GM23338 (cell line): Measurements from ENCODE around the gene TBC1D12. TPM values are rescaled to one million over a fixed set of nuclear protein-coding genes. Genes with fewer than 3 reads are reported as not detected.

Source experiments
- ATAC-seq: fragments of 200-7000 bp; cut with Tn5 transposase; 3 replicates; pipeline ENCODE4 v1.9.1; 2020
- DNase-seq: peaks from one replicate; pipeline ENCODE4 v3.0.0-alpha.2; 2015; ENCODE audit warnings: low spot score
- H2AFZ ChIP-seq: fragments of 200-600 bp; sonication (generic); 2 replicates; pipeline ENCODE4 v1.8.0; 2016; ENCODE audit warnings: antibody characterized with exemption, mild to moderate bottlenecking, moderate library complexity
- H3F3A ChIP-seq: fragments of 200-600 bp; sonication (generic); replicated peaks from 2 replicates; pipeline ENCODE4 v1.8.0; 2017; ENCODE audit warnings: antibody characterized with exemption, mixed run types, low read depth
- H3K27ac ChIP-seq: fragments of 200-600 bp; sonication (generic); 2 replicates; pipeline ENCODE4 v1.6.1; 2016; ENCODE audit warnings: low read depth
- H3K27me3 ChIP-seq: fragments of 200-600 bp; sonication (generic); 2 replicates; pipeline ENCODE4 v1.8.0; 2016; ENCODE audit warnings: mild to moderate bottlenecking, mixed run types, moderate library complexity; ENCODE audit not compliant: insufficient read depth
- H3K36me3 ChIP-seq: fragments of 200-600 bp; sonication (generic); 2 replicates; pipeline ENCODE4 v1.8.0; 2016; ENCODE audit warnings: mild to moderate bottlenecking; ENCODE audit not compliant: insufficient read depth
- H3K4me1 ChIP-seq: fragments of 200-600 bp; sonication (generic); 2 replicates; pipeline ENCODE4 v1.8.0; 2016; ENCODE audit warnings: mild to moderate bottlenecking, moderate library complexity; ENCODE audit not compliant: insufficient read depth
- H3K4me2 ChIP-seq: fragments of 200-600 bp; sonication (generic); 2 replicates; pipeline ENCODE4 v1.7.1; 2017; ENCODE audit warnings: mixed run types
- H3K4me3 ChIP-seq: fragments of 200-600 bp; sonication (generic); 2 replicates; pipeline ENCODE4 v1.6.1; 2016; ENCODE audit warnings: mixed run types
- H3K79me2 ChIP-seq: fragments of 200-600 bp; sonication (generic); replicated peaks from 2 replicates; pipeline ENCODE4 v1.8.0; 2017; ENCODE audit warnings: mild to moderate bottlenecking; ENCODE audit not compliant: insufficient read depth
- H3K9me2 ChIP-seq: fragments of 200-600 bp; sonication (generic); 2 replicates; pipeline ENCODE4 v1.8.0; 2017; ENCODE audit not compliant: insufficient read depth
- H4K20me1 ChIP-seq: fragments of 200-600 bp; sonication (generic); replicated peaks from 2 replicates; pipeline ENCODE4 v1.8.0; 2017; ENCODE audit warnings: mild to moderate bottlenecking; ENCODE audit not compliant: insufficient read depth
- H3K27ac Mint-ChIP-seq: 2 replicates; pipeline ENCODE4 v1.8.0; 2020; ENCODE audit warnings: inconsistent platforms, mild to moderate bottlenecking, moderate library complexity, mixed read lengths
- H3K27me3 Mint-ChIP-seq: 3 replicates; pipeline ENCODE4 v1.8.0; 2022; ENCODE audit warnings: low read depth, mild to moderate bottlenecking, moderate library complexity, mixed read lengths, inconsistent platforms; ENCODE audit not compliant: insufficient read depth, poor library complexity
- H3K36me3 Mint-ChIP-seq: 3 replicates; pipeline ENCODE4 v1.8.0; 2021; ENCODE audit warnings: low read depth, mild to moderate bottlenecking, inconsistent platforms, moderate library complexity, mixed read lengths
- H3K4me1 Mint-ChIP-seq: 3 replicates; pipeline ENCODE4 v1.8.0; 2020; ENCODE audit warnings: mild to moderate bottlenecking, inconsistent platforms, mixed read lengths
- H3K4me3 Mint-ChIP-seq: 3 replicates; pipeline ENCODE4 v1.8.0; 2021; ENCODE audit warnings: moderate library complexity, mild to moderate bottlenecking, inconsistent platforms, mixed read lengths
- H3K9me3 Mint-ChIP-seq: 3 replicates; pipeline ENCODE4 v1.8.0; 2020; ENCODE audit warnings: moderate library complexity, mild to moderate bottlenecking, inconsistent platforms, mixed read lengths
- CREB1 ChIP-seq: fragments of 250-450 bp; sonication (Bioruptor Pico); IDR thresholded peaks from 2 replicates; pipeline ENCODE4 v1.5.0; 2020; ENCODE audit warnings: low read depth, mild to moderate bottlenecking, moderate library complexity
- EZH2 ChIP-seq: fragments of 200-600 bp; sonication (generic); IDR thresholded peaks from one replicate; pipeline ENCODE4 v1.8.0; 2017; ENCODE audit warnings: antibody characterized with exemption, mild to moderate bottlenecking, low read depth; ENCODE audit not compliant: unreplicated experiment
- EZH2phosphoT487 ChIP-seq: fragments of 200-600 bp; sonication (generic); IDR thresholded peaks from one replicate; pipeline ENCODE4 v1.8.1; 2018; ENCODE audit warnings: antibody characterized with exemption; ENCODE audit not compliant: unreplicated experiment
- JUNB ChIP-seq: IDR thresholded peaks from one replicate; pipeline ENCODE4 v1.6.1; 2016; ENCODE audit warnings: antibody characterized with exemption; ENCODE audit not compliant: unreplicated experiment
- NANOG ChIP-seq: IDR thresholded peaks from 2 replicates; pipeline ENCODE4 v1.6.1; 2016; ENCODE audit warnings: antibody characterized with exemption, borderline replicate concordance
- POLR2AphosphoS5 ChIP-seq: IDR thresholded peaks from 2 replicates; pipeline ENCODE4 v1.6.1; 2016; ENCODE audit warnings: antibody characterized with exemption, low read depth
- STAT1 ChIP-seq: IDR thresholded peaks from one replicate; pipeline ENCODE4 v1.6.1; 2016; ENCODE audit warnings: antibody characterized with exemption; ENCODE audit not compliant: unreplicated experiment
- ZNF114 ChIP-seq: fragments of 250-450 bp; sonication (Bioruptor Pico); IDR thresholded peaks from 2 replicates; pipeline ENCODE4 v1.5.0; 2020; ENCODE audit warnings: mild to moderate bottlenecking, moderate library complexity
- ZNF331 ChIP-seq: fragments of 250-450 bp; sonication (Bioruptor Pico); IDR thresholded peaks from 2 replicates; pipeline ENCODE4 v1.5.0; 2020; ENCODE audit warnings: low read depth, mild to moderate bottlenecking, moderate library complexity
- polyA plus RNA-seq: library from polyadenylated mRNA; unstranded; fragments of >200 nt; fragmentation: Nextera tagmentation; extraction: Ambion mirVana; gene quantifications from 2 replicates; pipeline ENCODE4 v1.2.1, GENCODE V29; 2016
- total RNA-seq: library from RNA; depleted of rRNA; stranded (reverse); fragments of >200 nt; shearing (Covaris generic); gene quantifications from 2 replicates; pipeline ENCODE4 v1.2.3, GENCODE V29; 2014
- TF ChIP-seq, protein P1 (sequence below): IDR thresholded peaks from one replicate; pipeline ENCODE4 v1.6.1; 2018; ENCODE audit warnings: antibody characterized with exemption; ENCODE audit not compliant: unreplicated experiment
- TF ChIP-seq, protein P2 (sequence below), 2 experiments: fragments of 200-600 bp in 1 of 2; sonication (generic) in 1 of 2; conservative IDR thresholded peaks; 2 replicates each; pipeline versions ENCODE4 v1.5.1 to v1.6.1; 2016 to 2017; ENCODE audit warnings: antibody characterized with exemption in 2 of 2, low read depth in 2 of 2, mild to moderate bottlenecking in 2 of 2, moderate library complexity in 1 of 2
- TF ChIP-seq, protein P3 (sequence below): IDR thresholded peaks from 2 replicates; pipeline ENCODE4 v1.6.1; 2016; ENCODE audit warnings: antibody characterized with exemption
- TF ChIP-seq, protein P4 (sequence below): fragments of 250-450 bp; sonication (Bioruptor Pico); IDR thresholded peaks from 2 replicates; pipeline ENCODE4 v1.5.0; 2020; ENCODE audit warnings: mild to moderate bottlenecking, moderate library complexity

Gene TBC1D12
- total and polyA plus RNA-seq, 2 experiments from 2014 or later = 2.3 to 3.6 TPM

DNA sequence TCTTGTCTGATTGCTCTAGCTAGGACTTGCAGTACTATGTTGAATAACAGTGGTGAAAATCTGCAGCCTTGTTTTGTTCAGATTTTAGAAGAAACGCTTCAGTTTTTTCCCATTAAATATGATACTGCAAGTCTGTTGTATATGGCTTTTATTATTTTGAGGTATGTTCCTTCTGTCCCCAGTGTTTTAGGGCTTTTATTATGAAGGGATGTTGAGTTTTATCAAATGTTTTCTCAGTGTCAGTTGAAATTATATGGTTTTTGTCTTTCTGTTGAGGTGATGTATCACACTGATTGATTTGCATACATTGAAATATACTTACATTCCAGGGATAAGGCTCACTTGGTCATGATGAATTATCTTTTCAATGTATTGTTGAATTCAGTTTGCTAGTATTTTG is 82.8 kb downstream of the TBC1D12 start:
- Mint-ChIP-seq H3K27me3 (no peaks in the 10 kb centered on the region), H3K4me3 (no peak overlapping the region), H3K9me3 (peaks cover 10% of the 10 kb centered on the region; the same call in 2 of the 3 replicates), H3K4me1 (peaks cover 6% of the 10 kb centered on the region; the same call in 2 of the 3 replicates), H3K36me3 (no peaks in the 10 kb centered on the region), H3K27ac (no peak overlapping the region)
- no peaks in the 10 kb centered on the region for H3F3A ChIP-seq
- TF ChIP-seq, protein P1, sequence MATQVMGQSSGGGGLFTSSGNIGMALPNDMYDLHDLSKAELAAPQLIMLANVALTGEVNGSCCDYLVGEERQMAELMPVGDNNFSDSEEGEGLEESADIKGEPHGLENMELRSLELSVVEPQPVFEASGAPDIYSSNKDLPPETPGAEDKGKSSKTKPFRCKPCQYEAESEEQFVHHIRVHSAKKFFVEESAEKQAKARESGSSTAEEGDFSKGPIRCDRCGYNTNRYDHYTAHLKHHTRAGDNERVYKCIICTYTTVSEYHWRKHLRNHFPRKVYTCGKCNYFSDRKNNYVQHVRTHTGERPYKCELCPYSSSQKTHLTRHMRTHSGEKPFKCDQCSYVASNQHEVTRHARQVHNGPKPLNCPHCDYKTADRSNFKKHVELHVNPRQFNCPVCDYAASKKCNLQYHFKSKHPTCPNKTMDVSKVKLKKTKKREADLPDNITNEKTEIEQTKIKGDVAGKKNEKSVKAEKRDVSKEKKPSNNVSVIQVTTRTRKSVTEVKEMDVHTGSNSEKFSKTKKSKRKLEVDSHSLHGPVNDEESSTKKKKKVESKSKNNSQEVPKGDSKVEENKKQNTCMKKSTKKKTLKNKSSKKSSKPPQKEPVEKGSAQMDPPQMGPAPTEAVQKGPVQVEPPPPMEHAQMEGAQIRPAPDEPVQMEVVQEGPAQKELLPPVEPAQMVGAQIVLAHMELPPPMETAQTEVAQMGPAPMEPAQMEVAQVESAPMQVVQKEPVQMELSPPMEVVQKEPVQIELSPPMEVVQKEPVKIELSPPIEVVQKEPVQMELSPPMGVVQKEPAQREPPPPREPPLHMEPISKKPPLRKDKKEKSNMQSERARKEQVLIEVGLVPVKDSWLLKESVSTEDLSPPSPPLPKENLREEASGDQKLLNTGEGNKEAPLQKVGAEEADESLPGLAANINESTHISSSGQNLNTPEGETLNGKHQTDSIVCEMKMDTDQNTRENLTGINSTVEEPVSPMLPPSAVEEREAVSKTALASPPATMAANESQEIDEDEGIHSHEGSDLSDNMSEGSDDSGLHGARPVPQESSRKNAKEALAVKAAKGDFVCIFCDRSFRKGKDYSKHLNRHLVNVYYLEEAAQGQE = no peak
- TF ChIP-seq, protein P2, sequence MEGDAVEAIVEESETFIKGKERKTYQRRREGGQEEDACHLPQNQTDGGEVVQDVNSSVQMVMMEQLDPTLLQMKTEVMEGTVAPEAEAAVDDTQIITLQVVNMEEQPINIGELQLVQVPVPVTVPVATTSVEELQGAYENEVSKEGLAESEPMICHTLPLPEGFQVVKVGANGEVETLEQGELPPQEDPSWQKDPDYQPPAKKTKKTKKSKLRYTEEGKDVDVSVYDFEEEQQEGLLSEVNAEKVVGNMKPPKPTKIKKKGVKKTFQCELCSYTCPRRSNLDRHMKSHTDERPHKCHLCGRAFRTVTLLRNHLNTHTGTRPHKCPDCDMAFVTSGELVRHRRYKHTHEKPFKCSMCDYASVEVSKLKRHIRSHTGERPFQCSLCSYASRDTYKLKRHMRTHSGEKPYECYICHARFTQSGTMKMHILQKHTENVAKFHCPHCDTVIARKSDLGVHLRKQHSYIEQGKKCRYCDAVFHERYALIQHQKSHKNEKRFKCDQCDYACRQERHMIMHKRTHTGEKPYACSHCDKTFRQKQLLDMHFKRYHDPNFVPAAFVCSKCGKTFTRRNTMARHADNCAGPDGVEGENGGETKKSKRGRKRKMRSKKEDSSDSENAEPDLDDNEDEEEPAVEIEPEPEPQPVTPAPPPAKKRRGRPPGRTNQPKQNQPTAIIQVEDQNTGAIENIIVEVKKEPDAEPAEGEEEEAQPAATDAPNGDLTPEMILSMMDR (conservative IDR thresholded peaks at IDR 0.05; ENCODE audit: low read depth in 2 of 2) = no peak
- TF ChIP-seq NANOG (no peak), ZNF331 (CRISPR knock-in tag) (no peak), EZH2phosphoT487 (no peak), JUNB (no peak), ZNF114 (CRISPR knock-in tag) (no peak), CREB1 (CRISPR knock-in tag) (no peak), STAT1 (no peak), POLR2AphosphoS5 (no peak), EZH2 (no peak)
- TF ChIP-seq, protein P3, sequence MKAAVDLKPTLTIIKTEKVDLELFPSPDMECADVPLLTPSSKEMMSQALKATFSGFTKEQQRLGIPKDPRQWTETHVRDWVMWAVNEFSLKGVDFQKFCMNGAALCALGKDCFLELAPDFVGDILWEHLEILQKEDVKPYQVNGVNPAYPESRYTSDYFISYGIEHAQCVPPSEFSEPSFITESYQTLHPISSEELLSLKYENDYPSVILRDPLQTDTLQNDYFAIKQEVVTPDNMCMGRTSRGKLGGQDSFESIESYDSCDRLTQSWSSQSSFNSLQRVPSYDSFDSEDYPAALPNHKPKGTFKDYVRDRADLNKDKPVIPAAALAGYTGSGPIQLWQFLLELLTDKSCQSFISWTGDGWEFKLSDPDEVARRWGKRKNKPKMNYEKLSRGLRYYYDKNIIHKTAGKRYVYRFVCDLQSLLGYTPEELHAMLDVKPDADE = no peak
- TF ChIP-seq, protein P4, sequence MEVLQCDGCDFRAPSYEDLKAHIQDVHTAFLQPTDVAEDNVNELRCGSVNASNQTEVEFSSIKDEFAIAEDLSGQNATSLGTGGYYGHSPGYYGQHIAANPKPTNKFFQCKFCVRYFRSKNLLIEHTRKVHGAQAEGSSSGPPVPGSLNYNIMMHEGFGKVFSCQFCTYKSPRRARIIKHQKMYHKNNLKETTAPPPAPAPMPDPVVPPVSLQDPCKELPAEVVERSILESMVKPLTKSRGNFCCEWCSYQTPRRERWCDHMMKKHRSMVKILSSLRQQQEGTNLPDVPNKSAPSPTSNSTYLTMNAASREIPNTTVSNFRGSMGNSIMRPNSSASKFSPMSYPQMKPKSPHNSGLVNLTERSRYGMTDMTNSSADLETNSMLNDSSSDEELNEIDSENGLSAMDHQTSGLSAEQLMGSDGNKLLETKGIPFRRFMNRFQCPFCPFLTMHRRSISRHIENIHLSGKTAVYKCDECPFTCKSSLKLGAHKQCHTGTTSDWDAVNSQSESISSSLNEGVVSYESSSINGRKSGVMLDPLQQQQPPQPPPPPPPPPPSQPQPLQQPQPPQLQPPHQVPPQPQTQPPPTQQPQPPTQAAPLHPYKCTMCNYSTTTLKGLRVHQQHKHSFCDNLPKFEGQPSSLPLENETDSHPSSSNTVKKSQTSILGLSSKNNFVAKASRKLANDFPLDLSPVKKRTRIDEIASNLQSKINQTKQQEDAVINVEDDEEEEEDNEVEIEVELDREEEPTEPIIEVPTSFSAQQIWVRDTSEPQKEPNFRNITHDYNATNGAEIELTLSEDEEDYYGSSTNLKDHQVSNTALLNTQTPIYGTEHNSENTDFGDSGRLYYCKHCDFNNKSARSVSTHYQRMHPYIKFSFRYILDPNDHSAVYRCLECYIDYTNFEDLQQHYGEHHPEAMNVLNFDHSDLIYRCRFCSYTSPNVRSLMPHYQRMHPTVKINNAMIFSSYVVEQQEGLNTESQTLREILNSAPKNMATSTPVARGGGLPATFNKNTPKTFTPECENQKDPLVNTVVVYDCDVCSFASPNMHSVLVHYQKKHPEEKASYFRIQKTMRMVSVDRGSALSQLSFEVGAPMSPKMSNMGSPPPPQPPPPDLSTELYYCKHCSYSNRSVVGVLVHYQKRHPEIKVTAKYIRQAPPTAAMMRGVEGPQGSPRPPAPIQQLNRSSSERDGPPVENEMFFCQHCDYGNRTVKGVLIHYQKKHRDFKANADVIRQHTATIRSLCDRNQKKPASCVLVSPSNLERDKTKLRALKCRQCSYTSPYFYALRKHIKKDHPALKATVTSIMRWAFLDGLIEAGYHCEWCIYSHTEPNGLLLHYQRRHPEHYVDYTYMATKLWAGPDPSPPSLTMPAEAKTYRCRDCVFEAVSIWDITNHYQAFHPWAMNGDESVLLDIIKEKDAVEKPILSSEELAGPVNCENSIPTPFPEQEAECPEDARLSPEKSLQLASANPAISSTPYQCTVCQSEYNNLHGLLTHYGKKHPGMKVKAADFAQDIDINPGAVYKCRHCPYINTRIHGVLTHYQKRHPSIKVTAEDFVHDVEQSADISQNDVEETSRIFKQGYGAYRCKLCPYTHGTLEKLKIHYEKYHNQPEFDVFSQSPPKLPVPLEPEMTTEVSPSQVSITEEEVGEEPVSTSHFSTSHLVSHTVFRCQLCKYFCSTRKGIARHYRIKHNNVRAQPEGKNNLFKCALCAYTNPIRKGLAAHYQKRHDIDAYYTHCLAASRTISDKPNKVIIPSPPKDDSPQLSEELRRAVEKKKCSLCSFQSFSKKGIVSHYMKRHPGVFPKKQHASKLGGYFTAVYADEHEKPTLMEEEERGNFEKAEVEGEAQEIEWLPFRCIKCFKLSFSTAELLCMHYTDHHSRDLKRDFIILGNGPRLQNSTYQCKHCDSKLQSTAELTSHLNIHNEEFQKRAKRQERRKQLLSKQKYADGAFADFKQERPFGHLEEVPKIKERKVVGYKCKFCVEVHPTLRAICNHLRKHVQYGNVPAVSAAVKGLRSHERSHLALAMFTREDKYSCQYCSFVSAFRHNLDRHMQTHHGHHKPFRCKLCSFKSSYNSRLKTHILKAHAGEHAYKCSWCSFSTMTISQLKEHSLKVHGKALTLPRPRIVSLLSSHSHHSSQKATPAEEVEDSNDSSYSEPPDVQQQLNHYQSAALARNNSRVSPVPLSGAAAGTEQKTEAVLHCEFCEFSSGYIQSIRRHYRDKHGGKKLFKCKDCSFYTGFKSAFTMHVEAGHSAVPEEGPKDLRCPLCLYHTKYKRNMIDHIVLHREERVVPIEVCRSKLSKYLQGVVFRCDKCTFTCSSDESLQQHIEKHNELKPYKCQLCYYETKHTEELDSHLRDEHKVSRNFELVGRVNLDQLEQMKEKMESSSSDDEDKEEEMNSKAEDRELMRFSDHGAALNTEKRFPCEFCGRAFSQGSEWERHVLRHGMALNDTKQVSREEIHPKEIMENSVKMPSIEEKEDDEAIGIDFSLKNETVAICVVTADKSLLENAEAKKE (CRISPR knock-in tag) = no peak
- ATAC-seq = no peak
- H3K27me3 ChIP-seq = no peaks in the 10 kb centered on the region
- no peaks in the 10 kb centered on the region for H3K9me2 ChIP-seq
- H3K4me3 ChIP-seq = no peak overlapping the region
- H3K36me3 ChIP-seq = no peaks in the 10 kb centered on the region
- no peaks in the 10 kb centered on the region for H3K4me1 ChIP-seq
- no peak overlapping the region for H3K4me2 ChIP-seq
- no peak overlapping the region for H2AFZ ChIP-seq
- H4K20me1 ChIP-seq = no peaks in the 10 kb centered on the region
- DNase-seq = no peak
- no peaks in the 10 kb centered on the region for H3K79me2 ChIP-seq
- H3K27ac ChIP-seq = no peak overlapping the region
